ENCODE results near the gene CS.

Gene CS

DNA sequence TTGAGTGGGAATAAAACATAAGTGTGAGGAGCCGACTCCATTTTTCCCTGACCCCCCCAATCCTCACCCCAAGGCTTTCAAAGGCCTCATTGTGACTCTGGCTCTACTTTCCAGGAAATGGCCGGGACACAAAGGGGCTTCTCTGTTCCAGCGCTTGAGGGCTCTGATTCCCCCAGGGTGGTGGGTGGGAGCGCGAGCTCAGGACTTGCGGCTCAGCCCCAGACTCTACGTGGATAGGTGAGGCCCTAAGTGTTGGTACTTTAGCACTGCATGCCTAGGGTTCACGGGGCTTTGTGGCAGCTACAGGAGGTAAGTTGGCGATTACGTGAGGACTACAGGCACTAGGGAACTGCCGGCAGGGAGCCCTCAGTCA lies 15.1 kb upstream of the CS start:
- H3K4me3 Mint-ChIP-seq = peak overlapping the region; percentile 98
- H3K9me3 Mint-ChIP-seq = no peaks in the 10 kb centered on the region
- peak overlapping the region; percentile 99 for H3K27ac Mint-ChIP-seq
- H3K36me3 Mint-ChIP-seq (ENCODE audit: low read depth) = peaks cover 30% of the 10 kb centered on the region
- DNase-seq = peak; percentile 25
- no peaks in the 10 kb centered on the region for H3K27me3 Mint-ChIP-seq (ENCODE audit: low read depth, poor library complexity)
- no peak for TF ChIP-seq CTCF (IDR thresholded peaks at IDR 0.05)
- peaks cover 18% of the 10 kb centered on the region for H3K4me1 Mint-ChIP-seq

DNA sequence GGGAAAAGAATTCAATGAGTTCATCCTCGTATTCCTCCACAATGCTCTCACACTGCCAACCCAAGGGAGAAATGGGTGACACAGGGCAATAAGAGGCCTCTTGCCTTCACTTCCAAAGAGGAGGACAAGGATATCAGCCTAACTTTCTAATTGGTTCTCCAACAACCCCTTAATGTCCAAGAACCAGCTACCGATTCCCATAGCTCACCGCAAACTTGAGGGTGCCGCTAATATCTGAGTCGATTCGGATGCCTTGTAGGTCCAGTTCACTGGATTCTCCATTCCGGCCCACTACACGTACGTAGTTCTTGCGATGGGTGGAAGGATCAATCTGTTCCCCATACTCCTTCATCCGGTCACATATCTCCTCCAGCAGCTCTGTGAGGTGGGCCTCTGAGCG lies 10.9 kb upstream of the CS start:
- no peaks in the 10 kb centered on the region for H3K27me3 Mint-ChIP-seq (ENCODE audit: low read depth, poor library complexity)
- no peaks in the 10 kb centered on the region for H3K9me3 Mint-ChIP-seq
- H3K36me3 Mint-ChIP-seq (ENCODE audit: low read depth) = peaks cover 39% of the 10 kb centered on the region
- no peak overlapping the region for H3K27ac Mint-ChIP-seq
- TF ChIP-seq CTCF (IDR thresholded peaks at IDR 0.05) = no peak
- H3K4me1 Mint-ChIP-seq = peaks cover 13% of the 10 kb centered on the region
- no peak overlapping the region for H3K4me3 Mint-ChIP-seq
- DNase-seq = no peak

DNA sequence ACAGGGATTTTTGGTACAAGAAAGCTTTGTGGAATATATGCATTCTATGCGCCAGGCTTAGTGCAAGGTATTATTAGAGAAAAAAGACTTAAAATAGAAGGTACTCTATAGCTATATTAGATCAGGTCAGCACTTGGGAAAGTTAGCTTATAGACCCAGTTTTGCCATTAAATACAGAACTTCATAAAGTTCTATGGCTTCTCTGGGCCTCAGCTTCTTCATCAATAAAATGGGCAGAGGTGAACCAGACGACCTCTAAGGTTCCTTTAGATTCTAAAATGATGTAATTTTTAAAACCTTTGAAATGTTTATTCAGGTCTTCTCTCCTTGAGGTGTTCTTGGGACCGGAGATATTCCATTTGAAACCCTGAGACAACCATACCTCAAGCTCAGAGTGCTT lies 8.6 kb upstream of the CS start:
- H3K27me3 Mint-ChIP-seq (ENCODE audit: low read depth, poor library complexity) = no peaks in the 10 kb centered on the region
- no peak for TF ChIP-seq CTCF (IDR thresholded peaks at IDR 0.05)
- no peaks in the 10 kb centered on the region for H3K9me3 Mint-ChIP-seq
- H3K4me1 Mint-ChIP-seq = no peaks in the 10 kb centered on the region
- H3K36me3 Mint-ChIP-seq (ENCODE audit: low read depth) = peaks cover 44% of the 10 kb centered on the region
- H3K4me3 Mint-ChIP-seq = no peak overlapping the region
- no peak for DNase-seq
- no peak overlapping the region for H3K27ac Mint-ChIP-seq

DNA sequence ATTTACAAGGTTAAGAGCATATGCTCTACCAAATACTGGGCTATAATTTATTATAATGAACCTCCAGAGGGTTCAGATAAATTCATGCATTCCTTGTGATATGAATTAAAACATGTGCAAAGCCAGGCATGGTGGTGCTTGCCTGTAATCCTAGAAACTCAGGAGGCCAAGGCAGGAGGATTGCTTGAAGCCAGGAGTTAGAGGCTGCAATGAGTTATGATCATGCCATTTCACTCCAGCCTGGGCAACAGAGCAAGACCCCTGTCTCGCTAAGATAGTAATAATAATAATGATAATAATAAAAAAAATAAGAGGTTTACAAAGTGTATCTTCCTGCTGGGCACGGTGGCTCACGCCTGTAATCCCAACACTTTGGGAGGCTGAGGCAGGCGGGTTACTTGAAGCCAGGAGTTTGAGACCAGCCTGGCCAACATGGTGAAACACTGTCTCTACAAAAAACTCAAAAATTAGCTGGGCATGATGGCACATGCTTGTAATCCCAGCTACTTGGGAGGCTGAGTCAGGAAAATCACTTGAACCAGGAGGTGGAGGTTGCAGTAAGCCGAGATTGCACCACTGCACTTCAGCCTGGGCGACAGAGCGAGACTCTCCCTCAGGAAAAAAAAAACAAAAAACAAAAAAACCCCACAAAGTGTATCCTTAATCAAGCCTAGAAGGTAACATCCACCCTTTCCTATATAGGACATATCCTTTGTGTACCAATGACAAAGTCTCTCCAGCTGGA lies 7.3 kb upstream of the CS start:
- TF ChIP-seq CTCF (IDR thresholded peaks at IDR 0.05) = no peak
- no peaks in the 10 kb centered on the region for H3K27me3 Mint-ChIP-seq (ENCODE audit: low read depth, poor library complexity)
- peaks cover 44% of the 10 kb centered on the region for H3K36me3 Mint-ChIP-seq (ENCODE audit: low read depth)

GRCh38 chr12:56304872-56305590 lies 4.9 kb upstream of the CS start:
- peaks cover 26% of the 10 kb centered on the region for H3K4me1 Mint-ChIP-seq
- DNase-seq = no peak
- H3K9me3 Mint-ChIP-seq = no peaks in the 10 kb centered on the region
- H3K4me3 Mint-ChIP-seq = no peak overlapping the region
- H3K36me3 Mint-ChIP-seq (ENCODE audit: low read depth) = peaks cover 29% of the 10 kb centered on the region
- peak overlapping the region; percentile 36 for H3K27ac Mint-ChIP-seq
- no peaks in the 10 kb centered on the region for H3K27me3 Mint-ChIP-seq (ENCODE audit: low read depth, poor library complexity)
- no peak for TF ChIP-seq CTCF (IDR thresholded peaks at IDR 0.05)

More for the DNA sequence above, 7.3 kb upstream of the CS start:
- Mint-ChIP-seq H3K4me1 (peaks cover 5% of the 10 kb centered on the region), H3K9me3 (no peaks in the 10 kb centered on the region), H3K27ac (no peak overlapping the region), H3K4me3 (no peak overlapping the region)
- no peak for DNase-seq
